Neuronal stem cell (in vitro differentiated cells): ENCODE results near the gene WSCD2.

Experiments used
- DNase-seq: peaks from one replicate; pipeline ENCODE4 v3.0.0-alpha.2; 2013; ENCODE audit warnings: low spot score
- H2AFZ ChIP-seq: one replicate; pipeline ENCODE4 v1.6.1; 2013; ENCODE audit warnings: mild to moderate bottlenecking, low read length, inconsistent platforms
- H2AK5ac ChIP-seq: 2 replicates; pipeline ENCODE4 v1.6.1; 2013; ENCODE audit warnings: low read depth, mild to moderate bottlenecking, inconsistent platforms, low read length, moderate library complexity, mixed read lengths
- H2BK120ac ChIP-seq: 2 replicates; pipeline ENCODE4 v1.6.1; 2013; ENCODE audit warnings: low read depth, mild to moderate bottlenecking, inconsistent platforms, low read length, moderate library complexity, mixed read lengths
- H2BK12ac ChIP-seq: one replicate; pipeline ENCODE4 v1.6.1; 2013; ENCODE audit warnings: low read length, inconsistent platforms
- H2BK15ac ChIP-seq: 2 replicates; pipeline ENCODE4 v1.6.1; 2013; ENCODE audit warnings: mild to moderate bottlenecking, low read length, inconsistent platforms, mixed read lengths
- H2BK5ac ChIP-seq: one replicate; pipeline ENCODE4 v1.6.1; 2013; ENCODE audit warnings: inconsistent platforms, mild to moderate bottlenecking, low read length, moderate library complexity
- H3K14ac ChIP-seq: one replicate; pipeline ENCODE4 v1.6.1; 2013; ENCODE audit warnings: low read length, inconsistent platforms
- H3K18ac ChIP-seq: 2 replicates; pipeline ENCODE4 v1.6.1; 2013; ENCODE audit warnings: low read length, inconsistent platforms
- H3K23ac ChIP-seq: 2 replicates; pipeline ENCODE4 v1.6.1; 2013; ENCODE audit warnings: low read depth, mild to moderate bottlenecking, mixed read lengths, low read length, inconsistent platforms; ENCODE audit not compliant: poor library complexity
- H3K27ac ChIP-seq: replicated peaks from 3 replicates; pipeline ENCODE4 v1.5.1; 2013; ENCODE audit warnings: low read length, inconsistent platforms
- H3K27me3 ChIP-seq, 3 experiments: 2 replicates each; pipeline ENCODE4 v1.6.1; 2013; ENCODE audit warnings: low read length in 3 of 3, mild to moderate bottlenecking in 2 of 3, inconsistent platforms in 1 of 3, low read depth in 1 of 3, mixed read lengths in 1 of 3, moderate library complexity in 1 of 3; ENCODE audit not compliant: control insufficient read depth in 3 of 3, insufficient read depth in 3 of 3
- H3K36me3 ChIP-seq, 2 donors: replicated peaks in 1 of 2; 2 replicates each; pipeline ENCODE4 v1.6.1; 2013; ENCODE audit warnings: low read length in 2 of 2; ENCODE audit not compliant: control insufficient read depth in 2 of 2, insufficient read depth in 2 of 2
- H3K4ac ChIP-seq: 2 replicates; pipeline ENCODE4 v1.6.1; 2013; ENCODE audit warnings: inconsistent platforms, mild to moderate bottlenecking, low read length, moderate library complexity
- H3K4me1 ChIP-seq, 2 donors: 1 replicate in 1 of 2; 2 replicates in 1 of 2; pipeline ENCODE4 v1.6.1; 2013; ENCODE audit warnings: low read length in 2 of 2, low read depth in 1 of 2; ENCODE audit not compliant: control insufficient read depth in 2 of 2, insufficient read depth in 1 of 2
- H3K4me2 ChIP-seq: one replicate; pipeline ENCODE4 v1.6.1; 2013; ENCODE audit warnings: mild to moderate bottlenecking, low read length, inconsistent platforms; ENCODE audit not compliant: insufficient read depth, poor library complexity, severe bottlenecking
- H3K4me3 ChIP-seq, 2 donors: 2 replicates each; pipeline ENCODE4 v1.5.1; 2013; ENCODE audit warnings: low read length in 2 of 2, mild to moderate bottlenecking in 2 of 2, inconsistent platforms in 1 of 2, moderate library complexity in 1 of 2
- H3K79me1 ChIP-seq: one replicate; pipeline ENCODE4 v1.6.1; 2013; ENCODE audit warnings: low read depth, mild to moderate bottlenecking, inconsistent platforms, low read length, moderate library complexity
- H3K9ac ChIP-seq: one replicate; pipeline ENCODE4 v1.6.1; 2013; ENCODE audit warnings: mild to moderate bottlenecking, low read depth, low read length, inconsistent platforms; ENCODE audit not compliant: poor library complexity
- H3K9me3 ChIP-seq, 2 donors: replicated peaks in 1 of 2; 2 replicates each; pipeline versions ENCODE3 to v1.6.1; 2013; ENCODE audit warnings: low read length in 2 of 2, mild to moderate bottlenecking in 2 of 2, inconsistent platforms in 1 of 2, low read depth in 1 of 2, mixed read lengths in 1 of 2, moderate library complexity in 1 of 2; ENCODE audit not compliant: control insufficient read depth in 2 of 2, insufficient read depth in 1 of 2
- H4K8ac ChIP-seq: one replicate; pipeline ENCODE4 v1.6.1; 2013; ENCODE audit warnings: low read depth, mild to moderate bottlenecking, inconsistent platforms, low read length, moderate library complexity
- H4K91ac ChIP-seq: one replicate; pipeline ENCODE4 v1.6.1; 2013; ENCODE audit warnings: low read length, low read depth, mild to moderate bottlenecking, inconsistent platforms; ENCODE audit not compliant: poor library complexity
- WGBS, 2 donors: extraction: QIAGEN DNeasy Blood & Tissue Kit; methylation state at CpG; one replicate each; pipeline ENCODE4 v1.1.7; 2013; ENCODE audit warnings: missing lambda C conversion rate in 2 of 2, mixed read lengths in 1 of 2; ENCODE audit not compliant: insufficient read length in 2 of 2, insufficient replicate concordance in 1 of 2; ENCODE audit errors: extremely low coverage in 2 of 2; 5-methylcytosine and 5-hydroxymethylcytosine counted together

The WSCD2 gene

GRCh38 chr12:108123402-108123801 is 5.7 kb upstream of the WSCD2 start:
- Histone ChIP-seq H2BK120ac (no peak overlapping the region), H3K9me3 (peaks cover 0 to 4% of the 10 kb centered on the region in 2 donors), H3K14ac (no peak overlapping the region), H2BK15ac (no peak overlapping the region), H3K23ac (no peak overlapping the region), H2BK12ac (no peak overlapping the region), H2BK5ac (no peak overlapping the region), H3K27ac (no peak overlapping the region), H2AFZ (no peak overlapping the region), H3K18ac (no peak overlapping the region), H3K27me3 (no peaks in the 10 kb centered on the region), H3K9ac (no peak overlapping the region), H3K79me1 (no peaks in the 10 kb centered on the region), H2AK5ac (no peak overlapping the region), H4K91ac (no peak overlapping the region), H3K4me2 (no peak overlapping the region), H3K4me3 (no peak overlapping the region), H4K8ac (no peak overlapping the region), H3K36me3 (no peaks in the 10 kb centered on the region), H3K4me1 (no peaks in the 10 kb centered on the region), H3K4ac (no peak overlapping the region)
- no CpG with 5 or more reads among the region's 6 CpGs for WGBS, 2 donors
- no peak for DNase-seq

GRCh38 chr12:108125073-108125472 is 4.0 kb upstream of the WSCD2 start:
- Histone ChIP-seq H2AFZ (no peak overlapping the region), H3K4me2 (no peak overlapping the region), H2BK15ac (no peak overlapping the region), H3K27ac (no peak overlapping the region), H3K79me1 (no peaks in the 10 kb centered on the region), H3K14ac (no peak overlapping the region), H3K23ac (no peak overlapping the region), H3K18ac (no peak overlapping the region), H3K9ac (no peak overlapping the region), H4K8ac (no peak overlapping the region), H3K4ac (no peak overlapping the region), H2BK5ac (no peak overlapping the region), H2AK5ac (no peak overlapping the region), H3K4me1 (peaks cover 0 to 3% of the 10 kb centered on the region in 2 donors), H3K36me3 (no peaks in the 10 kb centered on the region), H3K4me3 (no peak overlapping the region), H4K91ac (no peak overlapping the region), H3K9me3 (peaks cover 0 to 4% of the 10 kb centered on the region in 2 donors), H2BK120ac (no peak overlapping the region), H3K27me3 (peaks cover 0 to 4% (median 0%) of the 10 kb centered on the region in 3 experiments), H2BK12ac (no peak overlapping the region)
- WGBS, 2 donors: no CpG with 5 or more reads among the region's 4 CpGs
- no peak for DNase-seq

GRCh38 chr12:108126212-108126611 is 2.9 kb upstream of the WSCD2 start:
- Histone ChIP-seq H3K9ac (no peak overlapping the region), H3K9me3 (peaks cover 0 to 4% of the 10 kb centered on the region in 2 donors), H3K36me3 (no peaks in the 10 kb centered on the region), H2AFZ (no peak overlapping the region), H3K23ac (no peak overlapping the region), H3K4me1 (peaks cover 0 to 3% of the 10 kb centered on the region in 2 donors), H3K4me3 (no peak overlapping the region), H2BK120ac (no peak overlapping the region), H3K4ac (no peak overlapping the region), H4K91ac (no peak overlapping the region), H3K27me3 (peaks cover 0 to 15% (median 0%) of the 10 kb centered on the region in 3 experiments), H2AK5ac (no peak overlapping the region), H3K79me1 (no peaks in the 10 kb centered on the region), H2BK12ac (no peak overlapping the region), H2BK15ac (no peak overlapping the region), H3K27ac (no peak overlapping the region), H3K14ac (no peak overlapping the region), H2BK5ac (no peak overlapping the region), H3K4me2 (no peak overlapping the region), H3K18ac (no peak overlapping the region), H4K8ac (no peak overlapping the region)
- no peak for DNase-seq
- WGBS, 2 donors: no CpG with 5 or more reads among the region's 1 CpG

GRCh38 chr12:108126990-108127501 is 2.0 kb upstream of the WSCD2 start:
- H2BK5ac ChIP-seq: no peak overlapping the region
- H2BK15ac ChIP-seq: no peak overlapping the region
- no CpG with 5 or more reads among the region's 10 CpGs for WGBS, 2 donors
- H2BK120ac ChIP-seq: no peak overlapping the region
- H3K14ac ChIP-seq: no peak overlapping the region
- no peak overlapping the region for H3K4me3 ChIP-seq
- DNase-seq: no peak
- H2AFZ ChIP-seq: no peak overlapping the region
- peaks cover 0 to 4% of the 10 kb centered on the region in 2 donors for H3K4me1 ChIP-seq
- H3K18ac ChIP-seq: no peak overlapping the region
- no peaks in the 10 kb centered on the region for H3K79me1 ChIP-seq
- no peak overlapping the region for H3K23ac ChIP-seq
- H3K4ac ChIP-seq: no peak overlapping the region
- no peak overlapping the region for H3K27ac ChIP-seq
- H4K91ac ChIP-seq: no peak overlapping the region
- no peak overlapping the region for H3K4me2 ChIP-seq
- no peak overlapping the region for H3K9ac ChIP-seq
- H2AK5ac ChIP-seq: no peak overlapping the region
- H4K8ac ChIP-seq: no peak overlapping the region
- H2BK12ac ChIP-seq: no peak overlapping the region
- peaks cover 0 to 4% of the 10 kb centered on the region in 2 donors for H3K9me3 ChIP-seq
- H3K36me3 ChIP-seq: no peaks in the 10 kb centered on the region
- peaks cover 0 to 23% (median 0%) of the 10 kb centered on the region in 3 experiments for H3K27me3 ChIP-seq
